K562 (cell line): ENCODE results near the gene LBH. TPM values are rescaled to one million over a fixed set of nuclear protein-coding genes. Genes with fewer than 3 reads are reported as not detected.

Source experiments
- CAMTA2 ChIP-seq: fragments of 250-450 bp; sonication (Bioruptor Pico); conservative IDR thresholded peaks from 2 replicates; pipeline ENCODE4 v1.5.1; 2022
- CSDE1 ChIP-seq, 2 experiments: fragments of 450-650 bp; IDR thresholded peaks; 2 replicates each; pipeline ENCODE4 v1.6.1; 2016; ENCODE audit warnings: mild to moderate bottlenecking in 1 of 2
- FOXP1 ChIP-seq: sonication (generic); formaldehyde crosslinking; IDR thresholded peaks from 2 replicates; pipeline ENCODE4 v1.8.0; 2022; ENCODE audit warnings: mild to moderate bottlenecking, missing genetic modification reagents
- SMAD4 ChIP-seq: fragments of 250-450 bp; sonication (Bioruptor Pico); conservative IDR thresholded peaks from 2 replicates; pipeline ENCODE4 v1.8.0; 2021; ENCODE audit warnings: inconsistent platforms, mild to moderate bottlenecking, moderate library complexity
- TSC22D4 ChIP-seq: fragments of 450-650 bp; IDR thresholded peaks from 2 replicates; pipeline ENCODE4 v1.6.1; 2016; ENCODE audit warnings: missing genetic modification characterization, missing biosample characterization, control low read depth
- ZFPM2 ChIP-seq: fragments of 250-450 bp; sonication (Bioruptor Pico); IDR thresholded peaks from 2 replicates; pipeline ENCODE4 v1.5.1; 2022; ENCODE audit warnings: mild to moderate bottlenecking
- ZNF140 ChIP-seq: fragments of 250-450 bp; sonication (Bioruptor Pico); IDR thresholded peaks from 2 replicates; pipeline ENCODE4 v1.8.0; 2021; ENCODE audit warnings: moderate library complexity, mild to moderate bottlenecking, inconsistent platforms
- ZNF408 ChIP-seq: fragments of 250-450 bp; sonication (Bioruptor Pico); IDR thresholded peaks from 2 replicates; pipeline ENCODE4 v1.4.0; 2020; ENCODE audit warnings: low read depth, mild to moderate bottlenecking, moderate library complexity
- ZNF695 ChIP-seq: fragments of 450-650 bp; formaldehyde crosslinking; IDR thresholded peaks from 2 replicates; pipeline ENCODE4 v1.4.0; 2020; ENCODE audit warnings: mild to moderate bottlenecking, moderate library complexity
- ZNF766 ChIP-seq: fragments of 200-800 bp; sonication (Bioruptor generic); conservative IDR thresholded peaks from 2 replicates; pipeline ENCODE4 v1.6.1; 2016; ENCODE audit warnings: missing genetic modification characterization, missing compliant biosample characterization
- polyA plus RNA-seq, 8 experiments: library from polyadenylated mRNA; depleted of rRNA in 4 of 8; stranded (reverse) in 5 of 8; unstranded in 3 of 8; fragments of >200 nt; fragmentation: Nextera tagmentation in 2 of 8; fragmentation: Illumina TruSeq in 1 of 8; extraction: Ambion mirVana in 2 of 8; extraction: Trizol in 1 of 8; gene quantifications; 2 replicates each; pipeline versions ENCODE4 v1.2.1 to v1.2.3, GENCODE V29; 2011 to 2014; ENCODE audit warnings: inconsistent platforms in 1 of 8, missing spikeins in 1 of 8
- total RNA-seq, 7 experiments: library from RNA; depleted of rRNA in 6 of 7; stranded (reverse); fragments of >200 nt in 6 of 7; fragmentation: Illumina TruSeq in 2 of 7; extraction: Trizol in 2 of 7; gene quantifications; 2 replicates each; pipeline versions ENCODE4 v1.2.1 to v1.2.3, GENCODE V29; 2011 to 2021; ENCODE audit warnings: low replicate concordance in 1 of 7
- TF ChIP-seq, protein P1 (sequence below): sonication (generic); formaldehyde crosslinking; IDR thresholded peaks from 2 replicates; pipeline ENCODE4 v1.8.0; 2022; ENCODE audit warnings: missing genetic modification reagents, mild to moderate bottlenecking, borderline replicate concordance
- TF ChIP-seq, protein P2 (sequence below): fragments of 450-650 bp; formaldehyde crosslinking; IDR thresholded peaks from 2 replicates; pipeline ENCODE4 v1.4.0; 2020; ENCODE audit warnings: mild to moderate bottlenecking, moderate library complexity
- TF ChIP-seq, protein P3 (sequence below): conservative IDR thresholded peaks from 2 replicates; pipeline ENCODE4 v1.6.1; 2011; ENCODE audit warnings: low read depth, mild to moderate bottlenecking, low read length; ENCODE audit not compliant: control insufficient read depth
- TF ChIP-seq, protein P4 (sequence below): fragments of 250-450 bp; sonication (Bioruptor Pico); IDR thresholded peaks from 2 replicates; pipeline ENCODE4 v1.5.0; 2021; ENCODE audit warnings: mild to moderate bottlenecking, moderate library complexity
- TF ChIP-seq, protein P5 (sequence below): fragments of 450-650 bp; formaldehyde crosslinking; IDR thresholded peaks from 2 replicates; pipeline ENCODE4 v1.4.0; 2022; ENCODE audit warnings: missing genetic modification characterization
- TF ChIP-seq, protein P6 (sequence below): fragments of 250-450 bp; sonication (Bioruptor Pico); IDR thresholded peaks from 2 replicates; pipeline ENCODE4 v1.4.0; 2020; ENCODE audit warnings: mild to moderate bottlenecking

The LBH gene
- total and polyA plus RNA-seq, 9 of the 15 experiments (the other 6 are each of a cell fraction or from before 2014, with no cell fraction given), result 3.1 to 13.4 (median 7.4) TPM

DNA sequence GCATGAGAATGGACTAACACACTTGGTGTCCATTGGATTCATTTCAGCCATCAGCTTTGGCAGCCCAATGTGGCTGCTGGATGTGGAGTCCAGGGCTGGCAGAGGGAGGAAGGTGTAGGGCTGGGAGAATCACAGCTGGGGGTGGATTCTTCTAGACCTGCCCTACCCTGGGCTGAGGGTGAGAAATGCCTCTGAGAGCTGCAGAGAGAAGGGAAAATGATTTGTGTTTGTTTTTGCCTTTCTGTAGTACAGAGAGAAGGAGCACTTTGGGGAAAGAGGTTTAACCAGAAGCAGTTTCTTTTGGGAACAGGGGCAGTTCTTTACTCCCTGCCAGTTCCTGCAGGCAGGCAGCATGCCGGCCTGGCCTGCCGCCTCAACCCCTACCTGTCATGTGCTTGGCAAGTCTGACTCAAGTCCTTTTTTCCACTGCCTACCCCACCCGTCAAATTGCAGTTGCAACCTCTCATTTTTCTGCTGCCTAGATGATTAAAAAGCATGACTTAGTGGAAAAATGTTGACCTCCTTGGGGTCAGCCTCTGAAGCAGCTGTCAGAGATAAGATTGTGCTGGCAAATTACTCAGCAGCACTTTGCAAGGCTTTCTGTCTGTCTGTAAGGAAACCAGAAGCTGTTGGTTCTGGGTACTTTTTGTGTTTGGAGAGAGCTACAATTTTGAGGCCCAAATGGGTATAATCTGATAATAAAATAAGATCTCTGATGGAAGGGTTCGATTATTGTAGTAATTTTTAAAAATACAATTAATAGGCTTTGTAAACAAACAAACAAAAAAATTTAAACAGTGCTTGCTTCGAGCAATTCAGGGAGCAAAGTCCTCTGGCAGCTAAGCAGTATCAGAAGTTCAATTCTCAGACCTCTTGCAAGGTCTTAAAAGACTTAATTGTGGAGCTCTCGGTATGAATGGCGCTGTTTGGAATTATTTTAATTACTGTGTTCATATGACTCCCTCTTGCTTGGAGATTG lies 21.7 kb downstream of the LBH start (continued):
- TF ChIP-seq, protein P1, sequence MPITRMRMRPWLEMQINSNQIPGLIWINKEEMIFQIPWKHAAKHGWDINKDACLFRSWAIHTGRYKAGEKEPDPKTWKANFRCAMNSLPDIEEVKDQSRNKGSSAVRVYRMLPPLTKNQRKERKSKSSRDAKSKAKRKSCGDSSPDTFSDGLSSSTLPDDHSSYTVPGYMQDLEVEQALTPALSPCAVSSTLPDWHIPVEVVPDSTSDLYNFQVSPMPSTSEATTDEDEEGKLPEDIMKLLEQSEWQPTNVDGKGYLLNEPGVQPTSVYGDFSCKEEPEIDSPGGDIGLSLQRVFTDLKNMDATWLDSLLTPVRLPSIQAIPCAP (CRISPR knock-in tag), result no peak
- TF ChIP-seq SMAD4 (CRISPR knock-in tag) (peak; percentile 91), TSC22D4 (no peak), CAMTA2 (no peak), ZNF766 (CRISPR knock-in tag) (peak; percentile 97), FOXP1 (CRISPR knock-in tag) (no peak), ZNF140 (no peak), ZFPM2 (CRISPR knock-in tag) (no peak), CSDE1 (IDR thresholded peaks at IDR 0.05) (no peak; a peak in 1 of 4 replicates), ZNF408 (CRISPR knock-in tag) (no peak), ZNF695 (CRISPR knock-in tag) (no peak)
- TF ChIP-seq, protein P2, sequence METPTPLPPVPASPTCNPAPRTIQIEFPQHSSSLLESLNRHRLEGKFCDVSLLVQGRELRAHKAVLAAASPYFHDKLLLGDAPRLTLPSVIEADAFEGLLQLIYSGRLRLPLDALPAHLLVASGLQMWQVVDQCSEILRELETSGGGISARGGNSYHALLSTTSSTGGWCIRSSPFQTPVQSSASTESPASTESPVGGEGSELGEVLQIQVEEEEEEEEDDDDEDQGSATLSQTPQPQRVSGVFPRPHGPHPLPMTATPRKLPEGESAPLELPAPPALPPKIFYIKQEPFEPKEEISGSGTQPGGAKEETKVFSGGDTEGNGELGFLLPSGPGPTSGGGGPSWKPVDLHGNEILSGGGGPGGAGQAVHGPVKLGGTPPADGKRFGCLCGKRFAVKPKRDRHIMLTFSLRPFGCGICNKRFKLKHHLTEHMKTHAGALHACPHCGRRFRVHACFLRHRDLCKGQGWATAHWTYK (CRISPR knock-in tag), result peak; percentile 74; the same call in 1 of the 2 replicates
- TF ChIP-seq, protein P3, sequence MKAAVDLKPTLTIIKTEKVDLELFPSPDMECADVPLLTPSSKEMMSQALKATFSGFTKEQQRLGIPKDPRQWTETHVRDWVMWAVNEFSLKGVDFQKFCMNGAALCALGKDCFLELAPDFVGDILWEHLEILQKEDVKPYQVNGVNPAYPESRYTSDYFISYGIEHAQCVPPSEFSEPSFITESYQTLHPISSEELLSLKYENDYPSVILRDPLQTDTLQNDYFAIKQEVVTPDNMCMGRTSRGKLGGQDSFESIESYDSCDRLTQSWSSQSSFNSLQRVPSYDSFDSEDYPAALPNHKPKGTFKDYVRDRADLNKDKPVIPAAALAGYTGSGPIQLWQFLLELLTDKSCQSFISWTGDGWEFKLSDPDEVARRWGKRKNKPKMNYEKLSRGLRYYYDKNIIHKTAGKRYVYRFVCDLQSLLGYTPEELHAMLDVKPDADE, result 0 out of 2 replicates have a peak, but pooled peaks have one; percentile 24
- TF ChIP-seq, protein P4, sequence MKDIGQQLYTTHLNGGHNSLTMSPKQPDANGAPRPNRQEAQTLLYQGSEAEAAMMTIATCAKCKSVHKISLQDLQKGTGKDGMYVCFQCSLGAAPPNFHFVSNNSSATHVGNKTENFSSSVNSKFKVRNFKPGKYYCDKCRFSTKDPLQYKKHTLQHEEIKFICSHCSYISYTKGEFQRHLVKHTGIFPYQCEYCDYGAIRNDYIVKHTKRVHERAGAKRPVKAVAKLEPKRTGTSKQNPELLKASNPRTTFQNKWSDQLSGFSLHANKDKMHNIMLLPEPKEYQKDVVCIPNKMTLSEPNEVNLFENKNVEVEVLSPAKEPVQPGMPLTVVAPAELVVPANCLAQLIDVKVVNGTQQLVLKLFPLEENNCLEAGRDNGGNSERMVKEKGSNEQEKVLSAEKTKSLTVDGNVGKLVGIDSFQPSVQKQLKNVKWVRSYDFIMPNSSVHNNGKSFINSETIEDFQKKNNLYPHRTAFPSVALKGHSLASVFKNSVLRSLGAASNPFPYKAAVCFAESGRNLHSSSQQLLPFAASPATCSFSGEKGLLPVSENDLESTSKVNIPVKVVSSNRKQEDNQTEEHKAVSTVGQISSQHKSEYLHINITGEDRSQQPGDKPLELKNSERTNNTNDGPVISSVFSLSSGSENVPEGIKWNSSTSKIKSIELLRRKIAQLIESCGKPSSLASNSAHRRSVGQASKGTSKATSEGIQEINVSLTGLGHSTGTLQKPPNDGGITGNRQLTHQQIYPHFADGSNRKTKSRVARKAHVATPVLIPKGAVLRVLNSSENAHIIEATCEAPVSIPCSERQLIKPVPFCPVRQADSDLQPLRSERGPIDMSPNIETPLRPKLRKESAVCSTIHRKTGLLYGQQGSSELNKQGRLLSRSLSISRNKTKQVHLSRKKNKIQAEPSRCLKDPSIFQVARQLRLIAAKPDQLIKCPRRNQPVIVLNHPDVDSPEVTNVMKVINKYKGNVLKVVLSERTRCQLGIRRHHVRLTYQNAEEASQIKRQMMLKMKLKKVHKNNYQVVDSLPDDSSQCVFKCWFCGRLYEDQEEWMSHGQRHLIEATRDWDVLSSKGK (CRISPR knock-in tag), result no peak
- TF ChIP-seq, protein P5, sequence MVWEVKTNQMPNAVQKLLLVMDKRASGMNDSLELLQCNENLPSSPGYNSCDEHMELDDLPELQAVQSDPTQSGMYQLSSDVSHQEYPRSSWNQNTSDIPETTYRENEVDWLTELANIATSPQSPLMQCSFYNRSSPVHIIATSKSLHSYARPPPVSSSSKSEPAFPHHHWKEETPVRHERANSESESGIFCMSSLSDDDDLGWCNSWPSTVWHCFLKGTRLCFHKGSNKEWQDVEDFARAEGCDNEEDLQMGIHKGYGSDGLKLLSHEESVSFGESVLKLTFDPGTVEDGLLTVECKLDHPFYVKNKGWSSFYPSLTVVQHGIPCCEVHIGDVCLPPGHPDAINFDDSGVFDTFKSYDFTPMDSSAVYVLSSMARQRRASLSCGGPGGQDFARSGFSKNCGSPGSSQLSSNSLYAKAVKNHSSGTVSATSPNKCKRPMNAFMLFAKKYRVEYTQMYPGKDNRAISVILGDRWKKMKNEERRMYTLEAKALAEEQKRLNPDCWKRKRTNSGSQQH (CRISPR knock-in tag), result no peak
- TF ChIP-seq, protein P6, sequence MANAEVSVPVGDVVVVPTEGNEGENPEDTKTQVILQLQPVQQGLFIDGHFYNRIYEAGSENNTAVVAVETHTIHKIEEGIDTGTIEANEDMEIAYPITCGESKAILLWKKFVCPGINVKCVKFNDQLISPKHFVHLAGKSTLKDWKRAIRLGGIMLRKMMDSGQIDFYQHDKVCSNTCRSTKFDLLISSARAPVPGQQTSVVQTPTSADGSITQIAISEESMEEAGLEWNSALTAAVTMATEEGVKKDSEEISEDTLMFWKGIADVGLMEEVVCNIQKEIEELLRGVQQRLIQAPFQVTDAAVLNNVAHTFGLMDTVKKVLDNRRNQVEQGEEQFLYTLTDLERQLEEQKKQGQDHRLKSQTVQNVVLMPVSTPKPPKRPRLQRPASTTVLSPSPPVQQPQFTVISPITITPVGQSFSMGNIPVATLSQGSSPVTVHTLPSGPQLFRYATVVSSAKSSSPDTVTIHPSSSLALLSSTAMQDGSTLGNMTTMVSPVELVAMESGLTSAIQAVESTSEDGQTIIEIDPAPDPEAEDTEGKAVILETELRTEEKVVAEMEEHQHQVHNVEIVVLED (CRISPR knock-in tag), result no peak; the same call in 1 of the 2 replicates
